ENCODE measurements around the gene SYT4. TPM values are rescaled to one million over a fixed set of nuclear protein-coding genes. Genes with fewer than 3 reads are reported as not detected.

Gene SYT4
- polyA plus RNA-seq, 1 of the 3 experiments (the other 2 are of a cell fraction): 0.44 TPM

- no peak overlapping the region for H3K27ac ChIP-seq (ENCODE audit: low read depth in 2 of 2, low read length in 1 of 2)
Measured at GRCh38 chr18:43275546-43275945, 1.7 kb downstream of the SYT4 start.

DNA sequence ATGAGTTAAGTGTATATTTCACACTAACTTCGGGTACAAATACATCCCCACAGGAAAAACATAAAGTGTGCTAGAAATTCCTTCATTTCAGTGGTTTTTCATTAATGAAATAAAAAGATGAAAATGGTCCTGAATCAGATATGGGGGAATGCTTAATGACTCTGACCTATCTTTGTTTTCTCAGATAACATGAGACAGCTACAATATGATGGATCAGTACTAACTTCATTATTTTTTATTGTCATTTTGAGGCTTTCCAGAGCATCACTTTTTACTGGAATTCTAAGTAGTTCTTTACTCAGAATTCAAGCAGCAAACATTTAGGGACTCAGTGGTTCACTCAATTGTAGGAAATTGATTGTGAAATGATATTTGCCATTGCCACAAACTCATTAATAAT is 2.8 kb downstream of the SYT4 start:
- Histone ChIP-seq H3F3A (replicated peaks; ENCODE audit: insufficient read depth) (no peaks in the 10 kb centered on the region), H3K9me2 (no peaks in the 10 kb centered on the region), H3K4me2 (no peak overlapping the region), H3K27me3 (ENCODE audit: insufficient read depth) (no peaks in the 10 kb centered on the region), H3K9ac (no peak overlapping the region), H3K79me2 (ENCODE audit: insufficient read depth) (no peaks in the 10 kb centered on the region), H3K4me3 (ENCODE audit: low read depth in 2 of 2, low read length in 1 of 2) (no peak overlapping the region), H2AFZ (ENCODE audit: low read depth) (no peak overlapping the region), H3K36me3 (replicated peaks in 1 of 2; ENCODE audit: control insufficient read depth in 1 of 2, insufficient read depth in 2 of 2, low read length in 1 of 2) (no peaks in the 10 kb centered on the region), H3K9me3 (no peaks in the 10 kb centered on the region), H3K4me1 (ENCODE audit: control insufficient read depth in 1 of 2, insufficient read depth in 2 of 2, low read depth in 1 of 2, low read length in 1 of 2) (peaks cover 0 to 15% of the 10 kb centered on the region in 2 experiments; a peak in 2 of 4 replicates), H4K20me1 (ENCODE audit: insufficient read depth) (no peaks in the 10 kb centered on the region), H3K27ac (ENCODE audit: low read depth in 2 of 2, low read length in 1 of 2) (no peak overlapping the region)
- POLR2A ChIA-PET: no interaction called here
- CTCF ChIA-PET: interaction anchor here (1.0 to 5.5 kb wide), 4 partner anchors 320 to 1160 kb away, joined by 4 to 62 read pairs (median 36); no protein-coding TSS in a partner anchor
- 0% methylated on average over 1 of the region's 1 CpG for WGBS (ENCODE audit: low lambda C conversion rate)
- no peak for DNase-seq
- TF ChIP-seq FOXM1 (IDR thresholded peaks at IDR 0.05; ENCODE audit: low read depth): no peak
- TF ChIP-seq CHD2 (IDR thresholded peaks at IDR 0.05; ENCODE audit: low read length, partially characterized antibody): no peak
- TF ChIP-seq RCOR1 (IDR thresholded peaks at IDR 0.05; ENCODE audit: low read length): peak; percentile 81
- TF ChIP-seq TCF12 (IDR thresholded peaks at IDR 0.05): peak; percentile 32; the same call in 1 of the 2 replicates
- TF ChIP-seq MEF2A (IDR thresholded peaks at IDR 0.05; ENCODE audit: borderline replicate concordance, low read depth): no peak
- 0 out of 2 replicates have a peak, but pooled peaks have one; percentile 24 for TF ChIP-seq TEAD4 (IDR thresholded peaks at IDR 0.05; ENCODE audit: borderline replicate concordance, insufficient read depth)
- TF ChIP-seq MXI1 (IDR thresholded peaks at IDR 0.05; ENCODE audit: low read depth, low read length): no peak
- no peak for TF ChIP-seq TAF1 (IDR thresholded peaks at IDR 0.05; ENCODE audit: borderline replicate concordance, low read depth, low read length)
- TF ChIP-seq, protein P1, sequence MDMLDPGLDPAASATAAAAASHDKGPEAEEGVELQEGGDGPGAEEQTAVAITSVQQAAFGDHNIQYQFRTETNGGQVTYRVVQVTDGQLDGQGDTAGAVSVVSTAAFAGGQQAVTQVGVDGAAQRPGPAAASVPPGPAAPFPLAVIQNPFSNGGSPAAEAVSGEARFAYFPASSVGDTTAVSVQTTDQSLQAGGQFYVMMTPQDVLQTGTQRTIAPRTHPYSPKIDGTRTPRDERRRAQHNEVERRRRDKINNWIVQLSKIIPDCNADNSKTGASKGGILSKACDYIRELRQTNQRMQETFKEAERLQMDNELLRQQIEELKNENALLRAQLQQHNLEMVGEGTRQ (IDR thresholded peaks at IDR 0.05; ENCODE audit: borderline replicate concordance, low read depth, low read length): no peak
- TF ChIP-seq CTCF (IDR thresholded peaks at IDR 0.05): no peak
- TF ChIP-seq NFIC (IDR thresholded peaks at IDR 0.05; ENCODE audit: borderline replicate concordance): no peak
- no peak for TF ChIP-seq POLR2AphosphoS5 (IDR thresholded peaks at IDR 0.05; ENCODE audit: low read depth, low read length)
- TF ChIP-seq FOXJ3 (CRISPR knock-in tag; IDR thresholded peaks at IDR 0.05): no peak
- no peak for TF ChIP-seq NRF1 (IDR thresholded peaks at IDR 0.05; ENCODE audit: low read depth, low read length)
- TF ChIP-seq EP300 (IDR thresholded peaks at IDR 0.05; ENCODE audit: borderline replicate concordance in 1 of 2, low read depth in 1 of 2, low read length in 1 of 2): peak in 1 of 2 experiments; percentile 85; a peak in 2 of 4 replicates
- no peak for TF ChIP-seq REST (IDR thresholded peaks at IDR 0.05; ENCODE audit: low read depth, low read length)
- no peak for TF ChIP-seq PBX3 (IDR thresholded peaks at IDR 0.05)
- TF ChIP-seq RAD21 (IDR thresholded peaks at IDR 0.05; ENCODE audit: low read length): no peak
- TF ChIP-seq YY1 (IDR thresholded peaks at IDR 0.05; ENCODE audit: low read depth): no peak

More at GRCh38 chr18:43275546-43275945, 1.7 kb downstream of the SYT4 start:
- Histone ChIP-seq H3F3A (replicated peaks; ENCODE audit: insufficient read depth) (no peaks in the 10 kb centered on the region), H3K4me2 (no peak overlapping the region), H3K9ac (no peak overlapping the region), H2AFZ (ENCODE audit: low read depth) (no peak overlapping the region), H3K4me1 (ENCODE audit: control insufficient read depth in 1 of 2, insufficient read depth in 2 of 2, low read depth in 1 of 2, low read length in 1 of 2) (peaks cover 0 to 15% of the 10 kb centered on the region in 2 experiments; a peak in 2 of 4 replicates), H3K79me2 (ENCODE audit: insufficient read depth) (no peaks in the 10 kb centered on the region), H3K9me2 (no peaks in the 10 kb centered on the region), H3K27me3 (ENCODE audit: insufficient read depth) (no peaks in the 10 kb centered on the region), H4K20me1 (ENCODE audit: insufficient read depth) (no peaks in the 10 kb centered on the region), H3K9me3 (no peaks in the 10 kb centered on the region), H3K4me3 (ENCODE audit: low read depth in 2 of 2, low read length in 1 of 2) (no peak overlapping the region), H3K36me3 (replicated peaks in 1 of 2; ENCODE audit: control insufficient read depth in 1 of 2, insufficient read depth in 2 of 2, low read length in 1 of 2) (no peaks in the 10 kb centered on the region)
- ChIA-PET CTCF (interaction anchor here (0.9 to 2.4 kb wide), 4 partner anchors 146 to 977 kb away, joined by 3 to 10 read pairs (median 7); no protein-coding TSS in a partner anchor), POLR2A (no interaction called here)
- DNase-seq: no peak
- TF ChIP-seq JUND (IDR thresholded peaks at IDR 0.05): no peak
- WGBS (ENCODE audit: low lambda C conversion rate): 16% methylated on average over 1 of the region's 1 CpG

Measured in SK-N-SH (cell line).